ENCODE measurements around the gene ZAP70.
"Not testable (repeated sequence)": the region's sequence is repeated elsewhere in the genome, so short reads cannot be mapped to it uniquely, and the experiment has no call there.

ZAP70 gene

DNA sequence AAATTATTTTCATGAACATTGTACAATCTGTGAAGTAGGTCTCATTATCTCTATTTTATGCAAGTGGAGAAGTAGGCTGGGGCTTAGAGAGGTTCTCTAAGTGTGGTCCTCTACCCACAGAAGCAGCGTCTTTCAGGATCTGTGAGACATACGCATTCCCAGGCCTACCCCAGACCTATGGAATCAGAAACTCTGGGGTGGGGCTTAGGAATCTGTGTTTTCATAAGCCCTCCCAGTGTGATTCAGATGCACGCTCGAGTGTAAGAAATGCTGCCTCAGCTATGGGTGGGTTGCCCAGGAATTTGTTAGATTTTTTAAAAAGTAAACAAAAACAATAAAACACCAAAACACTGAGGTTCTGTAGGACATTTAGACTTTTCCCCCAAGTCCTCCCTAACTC lies 14.8 kb upstream of the ZAP70 start:
- no peak for DNase-seq (ENCODE audit: low spot score)

DNA sequence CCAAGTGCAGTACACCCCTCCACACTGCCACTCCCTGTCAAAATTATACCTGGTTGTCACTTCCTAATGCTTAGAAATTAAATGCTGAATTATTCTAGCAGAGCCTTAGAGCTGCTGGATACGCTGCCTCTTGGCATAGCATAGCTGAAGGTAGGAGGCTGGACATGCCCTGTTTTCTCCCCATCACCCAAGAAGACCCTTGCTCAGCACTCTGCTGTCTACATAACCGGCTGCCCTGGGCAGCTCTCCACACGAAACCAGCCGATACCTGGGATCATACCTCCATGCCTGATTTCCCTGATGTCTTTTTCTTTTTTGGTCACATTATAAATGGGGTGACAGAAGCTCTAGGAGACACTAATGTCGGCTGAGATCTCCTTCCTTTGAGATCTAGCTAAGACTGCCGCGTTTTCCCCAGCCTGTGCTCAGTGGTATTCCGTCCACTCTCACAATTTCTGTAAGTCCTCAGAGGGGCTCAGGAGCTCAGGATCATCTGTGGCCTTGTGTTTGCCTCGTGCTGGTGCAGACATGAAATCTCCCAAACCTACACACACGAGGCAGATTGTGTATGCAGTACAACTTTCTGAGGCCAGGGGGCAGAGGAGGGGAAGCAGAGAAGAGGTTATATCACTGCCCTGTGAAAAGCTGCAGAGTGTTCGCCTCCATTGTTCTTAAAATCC lies 13.5 kb upstream of the ZAP70 start:
- DNase-seq (ENCODE audit: low spot score) = peak; percentile 86

DNA sequence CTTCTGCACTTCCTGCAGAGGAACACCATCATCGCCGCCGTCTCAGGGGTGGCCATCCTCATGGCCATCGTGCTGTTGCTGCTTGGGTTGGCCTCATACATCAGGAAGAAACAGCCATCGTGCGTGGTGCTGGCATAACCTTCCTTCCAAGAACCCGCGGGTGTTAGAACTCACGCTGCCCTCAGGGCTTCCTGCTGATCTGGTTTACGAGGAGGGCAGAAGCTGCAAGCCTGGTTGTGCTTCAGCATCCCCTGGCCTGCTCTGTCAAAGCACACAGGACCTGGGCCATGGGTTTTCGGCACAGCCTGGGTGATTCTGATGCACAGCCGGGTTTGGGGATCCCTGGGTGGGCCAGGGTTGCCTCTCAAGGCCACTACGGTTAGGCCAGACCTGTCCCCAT lies 12.2 kb upstream of the ZAP70 start:
- DNase-seq (ENCODE audit: low spot score) = no peak

DNA sequence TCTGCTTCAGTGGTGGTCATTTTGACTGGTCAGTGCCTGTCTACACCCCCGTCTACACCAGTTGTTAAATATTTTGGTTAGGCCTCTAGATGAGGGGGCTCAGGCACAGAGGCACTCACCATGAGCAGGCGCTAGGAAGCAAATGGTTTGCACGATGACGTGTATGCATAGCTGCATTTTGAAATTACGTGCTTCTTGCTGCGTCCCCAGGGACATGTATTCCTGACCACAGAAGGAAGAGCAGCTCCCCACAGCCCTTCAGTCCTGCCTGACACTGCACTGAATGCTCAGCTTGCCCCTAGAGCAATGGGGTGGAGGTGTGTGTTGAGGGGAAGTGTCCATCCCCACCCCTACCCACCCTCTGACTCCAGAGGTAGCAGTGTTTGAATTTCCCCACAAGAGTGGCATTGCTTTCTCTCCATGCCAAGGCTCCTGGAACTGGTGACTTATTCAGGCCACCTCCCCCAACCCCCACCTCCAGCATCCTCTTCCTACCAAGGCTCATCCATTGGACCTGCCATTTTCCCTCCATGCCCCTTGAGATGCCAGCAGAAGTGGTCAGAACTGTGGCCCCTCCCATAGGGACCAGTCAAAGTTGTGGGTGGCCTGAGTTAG lies 11.4 kb upstream of the ZAP70 start:
- no peak for DNase-seq (ENCODE audit: low spot score)

DNA sequence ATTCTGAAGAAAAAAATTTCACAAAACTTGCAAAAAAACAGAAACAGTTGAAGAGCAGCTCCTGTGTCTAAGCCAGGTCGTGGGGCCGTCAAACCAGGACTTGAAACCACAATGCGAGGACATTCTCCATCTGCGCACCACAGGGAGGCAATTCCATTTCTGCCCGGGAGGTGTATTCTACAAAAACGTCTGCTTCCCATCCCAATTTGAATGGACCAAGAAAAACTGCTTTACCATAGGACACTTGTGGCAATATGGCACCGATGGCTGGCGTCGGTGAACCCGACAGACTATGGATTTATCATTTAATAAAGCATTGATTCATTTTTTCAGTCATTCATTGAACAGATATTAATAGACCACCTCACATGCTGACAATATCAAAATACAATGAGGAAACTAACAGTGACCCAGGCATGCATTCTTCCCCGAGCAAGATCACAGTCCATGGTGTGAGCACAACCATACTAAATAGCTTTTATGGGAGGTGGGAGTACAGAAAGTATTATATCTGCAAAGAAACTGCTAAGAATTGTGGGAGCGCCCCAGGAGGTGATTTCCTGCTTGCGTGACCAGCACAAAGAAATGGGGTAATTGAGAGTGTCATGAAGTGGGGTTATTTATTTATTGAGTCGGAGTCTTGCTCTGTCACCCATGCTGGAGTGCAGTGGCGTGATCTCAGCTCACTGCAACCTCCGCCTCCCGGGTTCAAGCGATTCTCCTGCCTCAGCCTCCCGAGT lies 10.5 kb upstream of the ZAP70 start:
- DNase-seq (ENCODE audit: low spot score) = no peak

DNA sequence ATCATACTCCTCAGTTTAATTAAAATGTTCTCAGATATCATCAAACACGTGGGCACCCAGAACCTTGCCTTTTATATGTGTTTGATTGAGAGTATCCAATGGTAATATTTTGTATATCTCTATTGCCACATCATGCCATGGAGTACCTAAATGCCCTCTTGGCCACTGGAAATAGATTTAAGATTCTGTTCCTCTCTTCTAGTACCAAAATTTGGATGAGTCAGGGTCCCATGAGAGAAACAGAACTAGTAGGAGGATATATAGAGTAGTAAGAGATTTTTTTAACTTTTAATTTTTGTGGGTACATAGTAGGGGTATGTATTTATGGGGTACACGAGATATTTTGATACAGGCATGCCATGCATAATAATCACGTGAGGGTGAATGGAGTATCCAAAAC lies 9.6 kb upstream of the ZAP70 start:
- DNase-seq (ENCODE audit: low spot score) = no peak

- no peak for DNase-seq (ENCODE audit: low spot score)
These were observed 8.4 kb upstream of the ZAP70 start for GRCh38 chr2:97704989-97705388.

- DNase-seq (ENCODE audit: low spot score) = no peak
These were observed 7.3 kb upstream of the ZAP70 start for GRCh38 chr2:97706112-97706511.

DNA sequence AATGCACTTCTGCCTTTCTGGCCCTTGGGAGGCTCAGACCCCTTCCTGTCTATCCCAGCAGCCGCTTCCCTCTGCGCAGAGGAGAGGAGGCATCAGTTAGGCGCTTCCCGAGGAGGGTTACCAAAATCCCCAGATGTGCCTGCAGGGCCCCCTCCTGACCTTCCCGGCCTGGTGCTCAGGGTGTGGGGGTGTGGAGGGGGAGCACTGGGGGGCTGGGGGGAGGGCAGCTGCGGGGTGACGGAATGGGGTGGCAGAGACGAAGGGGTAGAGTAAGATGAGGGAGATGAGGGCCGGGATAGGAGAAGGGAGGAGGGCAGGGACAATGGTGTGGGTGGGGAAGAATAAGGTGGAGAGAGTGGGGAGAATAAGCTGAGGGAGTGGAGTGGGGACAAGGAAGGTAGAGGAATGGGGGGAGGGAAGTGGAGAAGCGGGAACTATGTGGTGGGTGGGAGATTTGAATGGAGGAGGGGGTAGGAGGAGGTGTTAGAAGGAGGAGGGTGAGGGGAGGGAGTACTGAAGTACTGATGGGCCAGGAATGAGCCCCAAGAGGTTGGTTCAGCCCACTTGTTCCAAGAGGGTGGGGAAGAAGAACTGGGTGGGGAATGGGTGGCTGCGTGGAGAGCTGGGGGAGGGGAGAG lies 6.5 kb upstream of the ZAP70 start:
- DNase-seq (ENCODE audit: low spot score) = no peak

- DNase-seq (ENCODE audit: low spot score) = no peak
These were observed 5.9 kb upstream of the ZAP70 start for GRCh38 chr2:97707362-97708047.

DNA sequence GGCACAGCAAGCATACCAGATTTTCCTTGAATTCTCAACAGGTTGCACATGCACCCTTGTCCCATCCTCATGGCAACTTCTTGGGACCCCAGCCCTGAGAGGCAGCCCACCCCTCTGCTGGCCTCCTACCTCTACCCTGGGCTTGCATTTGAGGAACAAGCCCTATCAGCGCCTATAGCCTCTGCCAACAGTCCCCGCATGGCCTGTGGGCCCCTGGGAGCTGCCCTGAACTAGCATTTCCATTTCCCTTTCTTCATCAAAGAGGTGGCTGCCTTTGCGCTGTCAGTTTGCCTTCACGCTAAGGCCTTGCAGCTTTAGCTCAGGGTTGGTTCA lies 5.4 kb upstream of the ZAP70 start:
- no peak for DNase-seq (ENCODE audit: low spot score)

DNA sequence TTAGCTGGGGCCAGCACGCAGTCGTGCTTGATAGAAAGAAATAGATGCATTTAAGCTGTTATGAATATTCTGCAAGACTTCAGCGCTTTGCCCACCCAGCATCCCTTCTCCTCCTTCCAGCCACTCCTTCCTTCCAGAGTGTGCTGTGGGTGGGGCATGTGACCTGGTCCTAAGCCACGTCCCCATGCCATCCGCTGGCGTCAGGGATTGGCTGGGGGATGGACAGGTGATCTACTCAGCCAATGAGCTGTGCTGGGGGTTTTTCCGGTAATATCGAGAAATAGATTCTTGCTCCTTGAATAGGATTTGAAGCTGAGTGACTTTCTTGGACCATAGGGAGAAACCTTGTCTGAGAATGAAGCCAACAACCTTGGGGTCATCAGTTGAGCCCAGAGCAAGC lies 4.8 kb upstream of the ZAP70 start:
- no peak for DNase-seq (ENCODE audit: low spot score)

GRCh38 chr2:97711394-97711711 lies 2.0 kb upstream of the ZAP70 start:
- no peak for DNase-seq (ENCODE audit: low spot score)

- not testable (repeated sequence) for DNase-seq (ENCODE audit: low spot score)
These were observed 1.2 kb upstream of the ZAP70 start for GRCh38 chr2:97712175-97712574.

GRCh38 chr2:97712693-97713295 lies 582 bp upstream of the ZAP70 start:
- DNase-seq (ENCODE audit: low spot score) = no peak

DNA sequence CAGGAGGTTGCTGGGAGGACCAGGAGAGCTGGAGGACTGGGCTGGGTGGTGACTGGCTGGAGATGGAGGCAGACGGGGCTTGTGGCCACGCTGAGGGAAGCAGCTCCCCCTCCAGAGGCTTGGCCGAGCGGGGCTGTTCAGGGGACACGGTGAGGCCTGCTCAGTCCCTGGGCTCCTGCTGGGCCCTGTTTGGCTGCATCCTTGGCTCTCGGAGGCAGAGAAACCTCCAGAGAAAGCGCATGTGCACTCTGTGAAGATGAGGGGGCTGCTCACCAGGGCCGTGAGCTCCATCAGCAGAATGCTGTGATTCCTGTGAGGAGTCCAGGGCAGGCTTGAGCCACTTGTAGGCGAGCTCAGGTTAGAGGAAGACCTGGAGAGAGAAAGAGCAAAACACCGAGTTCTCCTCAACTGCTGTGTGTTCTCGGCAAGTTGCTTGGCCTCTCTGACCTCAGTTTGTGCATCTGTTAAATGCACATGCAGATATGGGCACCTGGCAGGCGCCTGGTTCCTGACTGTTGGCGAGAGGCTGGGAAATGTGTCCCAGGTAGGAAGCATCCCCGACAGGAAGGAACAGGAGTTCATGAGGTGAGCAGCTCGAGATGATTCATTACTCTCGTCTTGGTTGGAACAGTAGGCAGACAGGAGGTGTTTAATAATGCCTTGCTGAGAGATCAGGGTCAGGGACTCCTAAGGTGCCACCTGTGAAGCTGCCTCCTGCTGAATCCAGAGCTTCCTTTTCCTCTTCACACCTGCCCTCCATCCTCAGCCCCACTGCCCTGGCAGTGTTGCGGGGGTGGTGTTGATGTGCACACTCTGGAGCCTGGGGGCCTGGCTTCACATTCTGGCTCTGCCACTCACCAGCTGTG lies 941 bp downstream of the ZAP70 start:
- no peak for DNase-seq (ENCODE audit: low spot score)

DNA sequence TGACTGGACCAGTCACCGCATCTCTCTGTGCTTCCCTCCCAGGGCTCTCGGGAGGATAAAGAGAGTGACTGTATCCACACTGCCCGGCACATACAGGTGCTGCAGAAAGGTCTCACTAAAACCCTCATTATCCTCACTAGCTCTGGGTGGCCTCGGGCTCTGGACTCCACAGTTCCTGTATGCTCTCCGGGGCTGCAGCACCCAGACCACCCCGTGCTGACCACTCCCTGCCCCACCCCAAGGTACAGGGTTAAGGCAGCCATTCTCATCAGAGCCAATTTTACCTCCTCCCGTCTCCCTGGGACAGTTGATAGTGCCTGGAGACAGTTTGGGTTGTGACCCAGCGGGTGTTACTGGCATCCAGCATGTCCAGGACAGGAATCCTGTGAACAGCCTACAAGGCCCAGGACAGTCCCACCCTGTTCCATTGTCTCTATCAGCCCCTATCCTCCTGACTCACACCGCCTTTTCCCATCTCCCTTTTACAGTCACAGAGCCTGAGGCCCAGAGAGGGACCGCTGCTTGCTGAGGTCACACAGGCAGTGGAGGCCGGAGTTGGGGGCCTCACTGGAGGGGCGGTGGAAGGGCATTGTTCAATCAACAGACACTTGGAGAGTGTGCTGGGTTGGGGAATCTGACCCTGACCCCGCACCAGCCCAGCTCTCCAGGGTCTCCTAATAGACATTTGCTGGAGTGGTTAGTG lies 1.7 kb downstream of the ZAP70 start:
- DNase-seq (ENCODE audit: low spot score) = no peak

- no peak for DNase-seq (ENCODE audit: low spot score)
These were observed 2.7 kb downstream of the ZAP70 start for GRCh38 chr2:97715951-97716694.

- DNase-seq (ENCODE audit: low spot score) = no peak
These were observed 3.6 kb downstream of the ZAP70 start for GRCh38 chr2:97716695-97717612.
